ENCODE measurements around the gene AGAP1.

DNA sequence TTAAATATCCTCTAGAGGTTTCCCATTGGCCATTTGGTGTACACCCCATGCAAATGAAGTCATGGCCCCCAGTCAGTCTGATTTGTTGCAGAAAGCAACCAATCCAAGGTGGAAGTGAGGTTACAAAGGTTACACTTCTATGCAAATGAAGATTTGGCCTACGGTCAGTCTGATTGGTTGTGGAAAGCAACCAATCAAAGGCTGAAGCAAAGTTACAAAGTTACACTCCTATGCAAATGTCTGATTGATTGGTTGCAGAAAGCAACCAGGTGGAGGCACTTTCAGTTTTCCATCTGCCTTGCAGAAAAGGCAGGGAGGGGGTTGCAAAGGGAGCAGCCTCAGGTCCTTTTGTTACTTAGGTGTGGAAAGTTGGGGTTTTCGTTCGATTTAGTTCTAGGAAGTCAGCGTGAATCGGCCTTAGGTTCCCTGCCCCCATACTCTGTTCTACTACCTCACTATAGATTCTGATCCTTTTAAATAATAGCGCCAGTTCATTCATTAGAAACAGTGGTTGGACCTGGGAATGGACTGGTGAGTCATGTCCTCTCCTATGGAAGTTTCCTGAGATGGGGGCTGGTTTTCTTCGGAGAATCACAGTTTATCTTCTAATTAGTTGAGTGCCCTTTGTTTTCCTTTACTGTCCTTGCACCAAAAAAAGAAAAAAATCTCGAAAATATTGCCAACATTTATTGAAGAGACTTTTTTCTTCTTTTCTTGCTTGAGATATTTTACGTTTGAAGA is 279.5 kb downstream of the AGAP1 start:
- TF ChIP-seq, protein P1, sequence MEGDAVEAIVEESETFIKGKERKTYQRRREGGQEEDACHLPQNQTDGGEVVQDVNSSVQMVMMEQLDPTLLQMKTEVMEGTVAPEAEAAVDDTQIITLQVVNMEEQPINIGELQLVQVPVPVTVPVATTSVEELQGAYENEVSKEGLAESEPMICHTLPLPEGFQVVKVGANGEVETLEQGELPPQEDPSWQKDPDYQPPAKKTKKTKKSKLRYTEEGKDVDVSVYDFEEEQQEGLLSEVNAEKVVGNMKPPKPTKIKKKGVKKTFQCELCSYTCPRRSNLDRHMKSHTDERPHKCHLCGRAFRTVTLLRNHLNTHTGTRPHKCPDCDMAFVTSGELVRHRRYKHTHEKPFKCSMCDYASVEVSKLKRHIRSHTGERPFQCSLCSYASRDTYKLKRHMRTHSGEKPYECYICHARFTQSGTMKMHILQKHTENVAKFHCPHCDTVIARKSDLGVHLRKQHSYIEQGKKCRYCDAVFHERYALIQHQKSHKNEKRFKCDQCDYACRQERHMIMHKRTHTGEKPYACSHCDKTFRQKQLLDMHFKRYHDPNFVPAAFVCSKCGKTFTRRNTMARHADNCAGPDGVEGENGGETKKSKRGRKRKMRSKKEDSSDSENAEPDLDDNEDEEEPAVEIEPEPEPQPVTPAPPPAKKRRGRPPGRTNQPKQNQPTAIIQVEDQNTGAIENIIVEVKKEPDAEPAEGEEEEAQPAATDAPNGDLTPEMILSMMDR (IDR thresholded peaks at IDR 0.05), result no peak
- TF ChIP-seq POLR2AphosphoS5 (IDR thresholded peaks at IDR 0.05) (no peak), EP300 (IDR thresholded peaks at IDR 0.05) (no peak)

Data from sigmoid colon (tissue), 4 donors.